Measurements from ENCODE around the gene TBC1D22A. TPM values are rescaled to one million over a fixed set of nuclear protein-coding genes. Genes with fewer than 3 reads are reported as not detected.

The TBC1D22A gene
- total RNA-seq, 1 donor from 2014 or later: 34.1 TPM

DNA sequence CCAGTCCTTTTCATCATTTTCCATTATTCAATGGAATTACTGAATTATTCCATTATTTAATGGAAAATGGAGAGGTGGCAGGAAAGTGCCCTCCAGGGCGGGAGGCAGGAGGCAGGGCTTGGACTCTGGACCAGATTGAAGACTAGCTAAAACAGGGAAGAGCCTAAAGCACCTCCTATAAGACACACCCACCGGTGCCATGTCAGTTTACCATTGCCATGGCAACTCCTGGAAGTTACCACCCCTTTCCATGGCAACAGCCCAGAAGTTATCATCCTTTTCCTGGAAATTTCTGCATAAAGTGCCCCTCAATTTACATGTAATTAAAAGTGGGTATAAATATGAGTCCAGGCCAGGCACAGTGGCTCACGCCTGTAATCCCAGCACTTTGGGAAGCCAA, 443.7 kb downstream of the TBC1D22A start:
- Histone ChIP-seq H3K27me3 (ENCODE audit: low read depth) (peaks cover 6% of the 10 kb centered on the region), H3K27ac (no peak overlapping the region), H3K4me1 (no peaks in the 10 kb centered on the region), H3K36me3 (no peaks in the 10 kb centered on the region), H3K9me3 (no peaks in the 10 kb centered on the region), H3K4me3 (no peak overlapping the region)
- DNase-seq (no peak), ATAC-seq (no peak)
- TF ChIP-seq, protein P1, sequence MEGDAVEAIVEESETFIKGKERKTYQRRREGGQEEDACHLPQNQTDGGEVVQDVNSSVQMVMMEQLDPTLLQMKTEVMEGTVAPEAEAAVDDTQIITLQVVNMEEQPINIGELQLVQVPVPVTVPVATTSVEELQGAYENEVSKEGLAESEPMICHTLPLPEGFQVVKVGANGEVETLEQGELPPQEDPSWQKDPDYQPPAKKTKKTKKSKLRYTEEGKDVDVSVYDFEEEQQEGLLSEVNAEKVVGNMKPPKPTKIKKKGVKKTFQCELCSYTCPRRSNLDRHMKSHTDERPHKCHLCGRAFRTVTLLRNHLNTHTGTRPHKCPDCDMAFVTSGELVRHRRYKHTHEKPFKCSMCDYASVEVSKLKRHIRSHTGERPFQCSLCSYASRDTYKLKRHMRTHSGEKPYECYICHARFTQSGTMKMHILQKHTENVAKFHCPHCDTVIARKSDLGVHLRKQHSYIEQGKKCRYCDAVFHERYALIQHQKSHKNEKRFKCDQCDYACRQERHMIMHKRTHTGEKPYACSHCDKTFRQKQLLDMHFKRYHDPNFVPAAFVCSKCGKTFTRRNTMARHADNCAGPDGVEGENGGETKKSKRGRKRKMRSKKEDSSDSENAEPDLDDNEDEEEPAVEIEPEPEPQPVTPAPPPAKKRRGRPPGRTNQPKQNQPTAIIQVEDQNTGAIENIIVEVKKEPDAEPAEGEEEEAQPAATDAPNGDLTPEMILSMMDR (IDR thresholded peaks at IDR 0.05): no peak
- intact Hi-C loops (cut with DNase I): no loop called here

DNA sequence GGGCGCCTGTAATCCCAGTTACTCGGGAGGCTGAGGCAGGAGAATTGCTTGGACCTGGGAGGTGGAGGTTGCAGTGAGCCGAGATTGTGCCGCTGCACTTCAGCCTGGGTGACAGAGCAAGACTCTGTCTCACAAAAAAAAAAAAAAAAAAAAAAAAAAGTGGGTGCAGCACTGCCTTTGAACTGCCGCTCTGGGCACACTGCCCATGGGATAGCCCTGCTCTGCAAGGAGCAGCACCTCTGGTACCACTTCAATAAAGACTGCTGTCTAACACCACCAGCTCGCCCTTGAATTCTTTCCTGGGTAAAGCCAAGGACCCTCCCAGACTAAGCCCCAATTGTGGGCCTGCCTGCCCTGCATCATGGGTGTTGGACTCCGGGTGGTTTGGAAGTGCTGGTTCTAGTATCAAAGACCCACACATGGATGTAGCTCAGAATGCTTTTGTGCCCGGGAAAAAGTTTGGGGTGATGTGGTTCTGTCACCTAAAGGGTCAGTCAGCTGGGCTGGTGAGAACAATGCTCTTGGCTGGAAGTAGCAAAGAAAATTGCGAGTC, 444.3 kb downstream of the TBC1D22A start:
- Histone ChIP-seq H3K27me3 (ENCODE audit: low read depth) (peaks cover 6% of the 10 kb centered on the region), H3K27ac (no peak overlapping the region), H3K4me3 (no peak overlapping the region), H3K36me3 (no peaks in the 10 kb centered on the region), H3K9me3 (no peaks in the 10 kb centered on the region), H3K4me1 (no peaks in the 10 kb centered on the region)
- intact Hi-C loops (cut with DNase I): no loop called here
- ATAC-seq (no peak), DNase-seq (no peak)
- TF ChIP-seq, protein P1 (IDR thresholded peaks at IDR 0.05): no peak

DNA sequence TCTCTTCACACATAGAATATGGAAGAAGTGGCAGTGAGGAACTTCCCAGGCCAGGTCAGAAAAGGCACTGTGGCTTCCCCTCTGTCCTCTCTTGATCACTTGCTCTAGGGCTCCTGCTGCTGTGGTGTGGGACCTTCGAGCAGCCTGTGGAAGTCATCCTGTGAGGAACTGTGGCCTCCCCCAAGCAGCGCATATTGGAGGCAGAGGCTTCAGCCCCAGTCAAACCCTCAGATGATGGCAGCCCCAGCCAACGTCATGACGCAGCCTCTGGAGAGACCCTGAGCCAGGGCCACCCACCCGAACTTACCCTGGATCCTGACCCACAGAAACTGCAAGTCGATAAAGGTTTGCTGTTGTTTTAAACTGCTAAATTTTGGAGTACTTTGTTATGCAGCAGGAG, 444.9 kb downstream of the TBC1D22A start:
- H3K27ac ChIP-seq: no peak overlapping the region
- TF ChIP-seq, protein P1 (IDR thresholded peaks at IDR 0.05): no peak
- ATAC-seq (no peak), DNase-seq (no peak)
- intact Hi-C loops (cut with DNase I): no loop called here
- no peak overlapping the region for H3K4me3 ChIP-seq
- H3K36me3 ChIP-seq: no peaks in the 10 kb centered on the region
- no peaks in the 10 kb centered on the region for H3K4me1 ChIP-seq
- H3K9me3 ChIP-seq: no peaks in the 10 kb centered on the region
- H3K27me3 ChIP-seq (ENCODE audit: low read depth): peaks cover 6% of the 10 kb centered on the region

DNA sequence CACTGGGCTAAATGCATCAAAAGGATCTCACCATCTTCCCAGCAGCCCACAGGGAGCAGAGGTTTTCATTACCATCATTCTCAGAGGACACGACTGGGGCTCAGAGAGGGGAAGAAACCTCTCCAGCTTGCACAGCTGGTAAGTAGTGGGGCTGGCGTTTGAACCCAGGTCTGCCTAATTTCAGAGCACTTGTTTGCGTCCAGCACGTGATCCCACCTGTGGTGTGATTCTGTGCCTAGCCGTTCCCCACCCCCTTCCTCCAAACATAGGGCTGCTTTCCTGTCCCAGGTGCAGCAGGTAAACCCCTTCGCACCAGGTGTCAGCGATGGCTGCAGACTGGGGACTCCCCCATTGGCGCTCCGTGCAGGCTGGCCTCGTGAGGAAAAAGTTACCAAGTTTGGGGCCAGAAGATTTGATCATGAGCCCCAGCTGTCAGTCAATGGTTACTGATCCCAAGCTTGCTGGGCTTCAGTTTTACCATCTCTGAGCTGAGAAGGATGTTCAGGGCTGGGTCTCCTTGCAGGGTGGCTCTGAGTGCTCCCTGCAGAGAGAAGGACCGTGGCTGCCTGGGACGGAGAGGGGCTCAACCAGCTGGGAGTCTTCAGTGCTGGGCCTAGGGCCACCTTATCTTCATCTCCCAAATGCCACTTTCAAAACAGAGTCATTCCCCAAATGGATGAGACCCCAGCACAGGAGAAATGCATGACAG, 445.6 kb downstream of the TBC1D22A start:
- H3K9me3 ChIP-seq: no peaks in the 10 kb centered on the region
- no peaks in the 10 kb centered on the region for H3K4me1 ChIP-seq
- no peak for DNase-seq
- intact Hi-C loops (cut with DNase I): no loop called here
- no peaks in the 10 kb centered on the region for H3K36me3 ChIP-seq
- no peak for ATAC-seq
- no peak overlapping the region for H3K4me3 ChIP-seq
- no peak overlapping the region for H3K27ac ChIP-seq
- TF ChIP-seq, protein P1 (IDR thresholded peaks at IDR 0.05): no peak
- H3K27me3 ChIP-seq (ENCODE audit: low read depth): peaks cover 6% of the 10 kb centered on the region

DNA sequence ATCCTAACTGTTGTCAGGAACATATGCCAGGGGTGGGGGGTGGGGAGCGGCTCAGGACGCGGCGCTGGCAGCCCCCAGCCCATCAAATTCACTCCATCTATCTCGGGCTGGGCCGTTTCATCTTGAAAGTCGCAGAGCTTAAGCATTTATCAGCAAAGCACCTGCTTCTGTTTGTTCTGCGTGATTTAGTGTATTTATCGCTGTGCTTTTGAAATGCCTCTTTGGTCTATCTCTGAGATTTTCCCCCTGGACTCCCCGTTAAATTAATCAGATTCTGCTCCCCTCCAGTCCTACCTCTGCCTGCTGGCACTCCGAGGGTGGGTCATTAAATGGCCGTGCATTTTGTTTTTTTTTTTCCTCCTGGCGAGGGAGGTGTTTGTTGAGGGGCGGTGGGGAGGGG, 446.2 kb downstream of the TBC1D22A start:
- Histone ChIP-seq H3K9me3 (no peaks in the 10 kb centered on the region), H3K4me1 (no peaks in the 10 kb centered on the region), H3K27me3 (ENCODE audit: low read depth) (peaks cover 6% of the 10 kb centered on the region), H3K4me3 (no peak overlapping the region), H3K27ac (no peak overlapping the region), H3K36me3 (no peaks in the 10 kb centered on the region)
- DNase-seq (no peak), ATAC-seq (no peak)
- intact Hi-C loops (cut with DNase I): no loop called here
- TF ChIP-seq, protein P1 (IDR thresholded peaks at IDR 0.05): no peak

All from lower lobe of right lung (tissue), 2 donors.